ENCODE measurements around the gene ERBB4. TPM values are rescaled to one million over a fixed set of nuclear protein-coding genes. Genes with fewer than 3 reads are reported as not detected.

Gene ERBB4
- total RNA-seq, 1 donor from 2014 or later: 1.2 TPM

DNA sequence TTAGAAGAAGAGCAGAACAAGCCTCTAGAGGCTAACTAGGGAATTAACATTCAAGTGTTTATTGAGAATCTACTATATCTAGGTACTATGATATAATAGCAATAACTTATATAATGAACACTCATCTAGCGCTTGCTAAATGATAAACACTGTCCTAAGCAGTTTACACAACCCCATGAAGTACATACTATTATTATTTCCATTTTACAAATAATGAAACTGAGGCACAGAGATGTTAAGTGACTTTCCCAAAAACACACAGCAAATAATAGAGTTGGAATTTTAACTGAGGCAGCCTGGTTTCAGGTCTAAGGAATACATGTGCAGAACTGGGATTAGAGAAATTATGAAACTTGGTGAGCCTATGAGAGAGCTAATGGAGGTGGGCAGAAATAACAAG, 1088.8 kb downstream of the ERBB4 start:
- no peak overlapping the region for H3K9ac ChIP-seq (ENCODE audit: low read length)
- TF ChIP-seq EZH2 (IDR thresholded peaks at IDR 0.05; ENCODE audit: insufficient read depth, low read length): no peak
- TF ChIP-seq, protein P1, sequence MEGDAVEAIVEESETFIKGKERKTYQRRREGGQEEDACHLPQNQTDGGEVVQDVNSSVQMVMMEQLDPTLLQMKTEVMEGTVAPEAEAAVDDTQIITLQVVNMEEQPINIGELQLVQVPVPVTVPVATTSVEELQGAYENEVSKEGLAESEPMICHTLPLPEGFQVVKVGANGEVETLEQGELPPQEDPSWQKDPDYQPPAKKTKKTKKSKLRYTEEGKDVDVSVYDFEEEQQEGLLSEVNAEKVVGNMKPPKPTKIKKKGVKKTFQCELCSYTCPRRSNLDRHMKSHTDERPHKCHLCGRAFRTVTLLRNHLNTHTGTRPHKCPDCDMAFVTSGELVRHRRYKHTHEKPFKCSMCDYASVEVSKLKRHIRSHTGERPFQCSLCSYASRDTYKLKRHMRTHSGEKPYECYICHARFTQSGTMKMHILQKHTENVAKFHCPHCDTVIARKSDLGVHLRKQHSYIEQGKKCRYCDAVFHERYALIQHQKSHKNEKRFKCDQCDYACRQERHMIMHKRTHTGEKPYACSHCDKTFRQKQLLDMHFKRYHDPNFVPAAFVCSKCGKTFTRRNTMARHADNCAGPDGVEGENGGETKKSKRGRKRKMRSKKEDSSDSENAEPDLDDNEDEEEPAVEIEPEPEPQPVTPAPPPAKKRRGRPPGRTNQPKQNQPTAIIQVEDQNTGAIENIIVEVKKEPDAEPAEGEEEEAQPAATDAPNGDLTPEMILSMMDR (IDR thresholded peaks at IDR 0.05; ENCODE audit: insufficient read depth, low read depth, low read length): no peak
- H3K27ac Mint-ChIP-seq (ENCODE audit: unreplicated experiment): no peak overlapping the region
- no peaks in the 10 kb centered on the region for H3K36me3 ChIP-seq (ENCODE audit: insufficient read depth, low read length)
- FAIRE-seq (no peak), DNase-seq (ENCODE audit: low read depth) (no peak)
- no peaks in the 10 kb centered on the region for H3K36me3 Mint-ChIP-seq (ENCODE audit: low read depth, unreplicated experiment)
- no peaks in the 10 kb centered on the region for H3K4me1 Mint-ChIP-seq (ENCODE audit: low read depth, unreplicated experiment)
- H3K4me2 ChIP-seq (ENCODE audit: low read length): no peak overlapping the region
- no peak overlapping the region for H3K27ac ChIP-seq (ENCODE audit: low read depth, low read length)
- no peaks in the 10 kb centered on the region for H3K27me3 ChIP-seq (ENCODE audit: insufficient read depth, low read length)
- H3K4me1 ChIP-seq (ENCODE audit: insufficient read depth, low read length): no peaks in the 10 kb centered on the region
- H3K9me3 ChIP-seq (ENCODE audit: insufficient read depth, low read depth, low read length): no peaks in the 10 kb centered on the region
- no peak overlapping the region for H3K4me3 ChIP-seq (ENCODE audit: insufficient read depth, low read depth, low read length)
- no peaks in the 10 kb centered on the region for H3K9me3 Mint-ChIP-seq (ENCODE audit: unreplicated experiment)
- no peak overlapping the region for H2AFZ ChIP-seq (ENCODE audit: low read depth, low read length)
- H3K4me3 Mint-ChIP-seq (ENCODE audit: unreplicated experiment): no peak overlapping the region
- H3K27me3 Mint-ChIP-seq (ENCODE audit: low read depth, unreplicated experiment): no peaks in the 10 kb centered on the region
- no peaks in the 10 kb centered on the region for H4K20me1 ChIP-seq (ENCODE audit: insufficient read depth, low read length)
- no peaks in the 10 kb centered on the region for H3K79me2 ChIP-seq (ENCODE audit: insufficient read depth, low read length)

DNA sequence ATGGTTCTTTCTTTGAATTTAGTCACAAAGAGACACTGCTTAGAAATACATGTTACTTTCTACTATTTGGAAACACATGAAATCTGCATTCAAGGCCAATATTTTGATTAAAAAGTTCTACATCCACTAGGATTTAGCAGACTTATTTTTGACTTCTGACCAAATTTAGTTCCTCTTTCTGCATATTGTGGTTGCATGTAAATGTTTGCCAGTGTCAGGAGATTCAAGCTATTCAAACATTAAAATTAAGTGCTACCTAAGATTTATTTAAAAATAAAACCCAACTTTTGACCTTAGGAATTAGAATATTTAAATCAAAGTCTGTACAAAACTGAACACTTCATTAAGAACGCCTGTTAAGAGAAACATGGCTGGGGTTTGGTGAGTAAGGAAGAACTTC, 1091.1 kb downstream of the ERBB4 start:
- no peaks in the 10 kb centered on the region for H3K79me2 ChIP-seq (ENCODE audit: insufficient read depth, low read length)
- no peaks in the 10 kb centered on the region for H3K36me3 ChIP-seq (ENCODE audit: insufficient read depth, low read length)
- Mint-ChIP-seq H3K4me3 (ENCODE audit: unreplicated experiment) (no peak overlapping the region), H3K27me3 (ENCODE audit: low read depth, unreplicated experiment) (no peaks in the 10 kb centered on the region), H3K4me1 (ENCODE audit: low read depth, unreplicated experiment) (no peaks in the 10 kb centered on the region), H3K27ac (ENCODE audit: unreplicated experiment) (no peak overlapping the region), H3K36me3 (ENCODE audit: low read depth, unreplicated experiment) (no peaks in the 10 kb centered on the region), H3K9me3 (ENCODE audit: unreplicated experiment) (no peaks in the 10 kb centered on the region)
- H3K27ac ChIP-seq (ENCODE audit: low read depth, low read length): no peak overlapping the region
- H3K4me3 ChIP-seq (ENCODE audit: insufficient read depth, low read depth, low read length): no peak overlapping the region
- TF ChIP-seq EZH2 (IDR thresholded peaks at IDR 0.05; ENCODE audit: insufficient read depth, low read length): no peak
- TF ChIP-seq, protein P1 (IDR thresholded peaks at IDR 0.05; ENCODE audit: insufficient read depth, low read depth, low read length): no peak
- H3K27me3 ChIP-seq (ENCODE audit: insufficient read depth, low read length): no peaks in the 10 kb centered on the region
- no peaks in the 10 kb centered on the region for H3K9me3 ChIP-seq (ENCODE audit: insufficient read depth, low read depth, low read length)
- H4K20me1 ChIP-seq (ENCODE audit: insufficient read depth, low read length): no peaks in the 10 kb centered on the region
- H3K4me1 ChIP-seq (ENCODE audit: insufficient read depth, low read length): no peaks in the 10 kb centered on the region
- no peak overlapping the region for H3K4me2 ChIP-seq (ENCODE audit: low read length)
- H2AFZ ChIP-seq (ENCODE audit: low read depth, low read length): no peak overlapping the region
- H3K9ac ChIP-seq (ENCODE audit: low read length): no peak overlapping the region
- no peak for DNase-seq (ENCODE audit: low read depth)
- FAIRE-seq: no peak

DNA sequence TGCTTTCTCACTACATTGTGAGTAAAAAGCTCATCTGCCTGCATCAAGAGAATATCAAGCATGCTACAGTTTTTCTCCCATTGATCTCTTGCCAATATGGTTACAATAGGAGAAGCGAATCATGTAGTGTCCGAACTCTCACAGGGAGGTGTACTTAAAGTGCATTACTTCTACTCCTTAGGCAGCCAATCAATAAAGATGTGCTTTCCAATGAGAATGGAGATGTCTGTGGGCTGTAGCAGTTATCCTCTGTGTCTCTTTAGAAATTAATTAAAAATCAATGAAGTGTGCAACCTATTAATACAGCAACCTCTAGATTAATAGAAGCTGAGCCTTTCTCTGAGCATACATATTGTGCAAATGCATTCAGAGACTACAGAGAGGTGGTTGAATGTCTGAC, 1098.5 kb downstream of the ERBB4 start:
- Histone ChIP-seq H3K4me2 (ENCODE audit: low read length) (no peak overlapping the region), H3K4me3 (ENCODE audit: insufficient read depth, low read depth, low read length) (no peak overlapping the region), H3K9me3 (ENCODE audit: insufficient read depth, low read depth, low read length) (no peaks in the 10 kb centered on the region), H3K27me3 (ENCODE audit: insufficient read depth, low read length) (no peaks in the 10 kb centered on the region), H3K4me1 (ENCODE audit: insufficient read depth, low read length) (no peaks in the 10 kb centered on the region), H2AFZ (ENCODE audit: low read depth, low read length) (no peak overlapping the region), H3K79me2 (ENCODE audit: insufficient read depth, low read length) (no peaks in the 10 kb centered on the region), H3K36me3 (ENCODE audit: insufficient read depth, low read length) (no peaks in the 10 kb centered on the region), H3K9ac (ENCODE audit: low read length) (no peak overlapping the region), H3K27ac (ENCODE audit: low read depth, low read length) (no peak overlapping the region), H4K20me1 (ENCODE audit: insufficient read depth, low read length) (no peaks in the 10 kb centered on the region)
- H3K27me3 Mint-ChIP-seq (ENCODE audit: low read depth, unreplicated experiment): no peaks in the 10 kb centered on the region
- no peaks in the 10 kb centered on the region for H3K9me3 Mint-ChIP-seq (ENCODE audit: unreplicated experiment)
- no peak overlapping the region for H3K27ac Mint-ChIP-seq (ENCODE audit: unreplicated experiment)
- FAIRE-seq (no peak), DNase-seq (ENCODE audit: low read depth) (no peak)
- H3K36me3 Mint-ChIP-seq (ENCODE audit: low read depth, unreplicated experiment): no peaks in the 10 kb centered on the region
- no peak overlapping the region for H3K4me3 Mint-ChIP-seq (ENCODE audit: unreplicated experiment)
- H3K4me1 Mint-ChIP-seq (ENCODE audit: low read depth, unreplicated experiment): peaks cover 1% of the 10 kb centered on the region
- TF ChIP-seq EZH2 (IDR thresholded peaks at IDR 0.05; ENCODE audit: insufficient read depth, low read length): no peak
- TF ChIP-seq, protein P1 (IDR thresholded peaks at IDR 0.05; ENCODE audit: insufficient read depth, low read depth, low read length): no peak

Data from astrocyte (in vitro differentiated cells and primary cell).